ENCODE results near the gene TTC27. TPM values are rescaled to one million over a fixed set of nuclear protein-coding genes. Genes with fewer than 3 reads are reported as not detected.
A peak's percentile ranks its signal among the peaks of the same experiment; 100 is the strongest.

The TTC27 gene
- total and polyA plus RNA-seq, 10 of the 15 experiments (the other 5 are each of a cell fraction or from before 2014, with no cell fraction given): 20.4 to 34.9 (median 26.0) TPM

DNA sequence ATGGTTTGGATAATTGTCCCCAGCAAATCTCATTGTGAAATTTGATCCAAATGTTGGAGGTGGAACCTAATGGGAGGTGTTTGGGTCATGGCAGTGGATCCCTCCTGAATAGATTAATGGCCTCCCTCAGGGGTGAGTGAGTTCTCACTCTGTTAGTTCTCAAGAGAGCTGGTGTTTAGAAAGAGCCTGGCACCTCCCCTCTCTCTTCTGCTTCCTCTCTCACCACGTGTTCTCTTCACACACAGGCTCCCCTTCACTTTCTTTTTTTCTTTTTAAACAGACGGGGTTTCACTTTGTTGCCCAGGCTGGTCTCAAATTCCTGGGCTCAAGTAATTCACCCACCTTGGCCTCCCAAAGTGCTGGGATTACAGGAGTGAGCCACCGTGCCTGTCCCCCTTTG is 207.3 kb downstream of the TTC27 start:
- no peaks in the 10 kb centered on the region for H3K79me2 ChIP-seq (ENCODE audit: control insufficient read depth, insufficient read depth, low read length)
- 0 out of 2 replicates have a peak, but pooled peaks cover 7% of the 10 kb centered on the region for H3K4me1 ChIP-seq (ENCODE audit: control insufficient read depth, insufficient read depth, low read length)
- TF ChIP-seq NR2F1 (conservative IDR thresholded peaks at IDR 0.05) (no peak), CHD1 (IDR thresholded peaks at IDR 0.05; ENCODE audit: low read depth, low read length) (no peak), EZH2 (IDR thresholded peaks at IDR 0.05; ENCODE audit: borderline replicate concordance, control insufficient read depth, low read depth, low read length) (no peak), SMARCA5 (IDR thresholded peaks at IDR 0.05) (no peak), CHD2 (IDR thresholded peaks at IDR 0.05; ENCODE audit: borderline replicate concordance, low read depth, low read length) (no peak)
- TF ChIP-seq, protein P1, sequence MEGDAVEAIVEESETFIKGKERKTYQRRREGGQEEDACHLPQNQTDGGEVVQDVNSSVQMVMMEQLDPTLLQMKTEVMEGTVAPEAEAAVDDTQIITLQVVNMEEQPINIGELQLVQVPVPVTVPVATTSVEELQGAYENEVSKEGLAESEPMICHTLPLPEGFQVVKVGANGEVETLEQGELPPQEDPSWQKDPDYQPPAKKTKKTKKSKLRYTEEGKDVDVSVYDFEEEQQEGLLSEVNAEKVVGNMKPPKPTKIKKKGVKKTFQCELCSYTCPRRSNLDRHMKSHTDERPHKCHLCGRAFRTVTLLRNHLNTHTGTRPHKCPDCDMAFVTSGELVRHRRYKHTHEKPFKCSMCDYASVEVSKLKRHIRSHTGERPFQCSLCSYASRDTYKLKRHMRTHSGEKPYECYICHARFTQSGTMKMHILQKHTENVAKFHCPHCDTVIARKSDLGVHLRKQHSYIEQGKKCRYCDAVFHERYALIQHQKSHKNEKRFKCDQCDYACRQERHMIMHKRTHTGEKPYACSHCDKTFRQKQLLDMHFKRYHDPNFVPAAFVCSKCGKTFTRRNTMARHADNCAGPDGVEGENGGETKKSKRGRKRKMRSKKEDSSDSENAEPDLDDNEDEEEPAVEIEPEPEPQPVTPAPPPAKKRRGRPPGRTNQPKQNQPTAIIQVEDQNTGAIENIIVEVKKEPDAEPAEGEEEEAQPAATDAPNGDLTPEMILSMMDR (IDR thresholded peaks at IDR 0.05 in 2 of 3, conservative IDR thresholded peaks at IDR 0.05 in 1 of 3; ENCODE audit: control insufficient read depth in 2 of 3, extremely low read depth in 1 of 3, insufficient read depth in 1 of 3, low read depth in 3 of 3, low read length in 3 of 3): no peak
- DNase-seq (ENCODE audit: low read depth, low spot score): no peak
- FAIRE-seq: no peak
- intact Hi-C loops (cut with micrococcal nuclease; ENCODE audit: unreplicated experiment) (no loop called here), in situ Hi-C loops (cut with MboI) (no loop called here)
- H4K20me1 ChIP-seq (ENCODE audit: control insufficient read depth, insufficient read depth): no peaks in the 10 kb centered on the region
- H3K27ac ChIP-seq (ENCODE audit: control insufficient read depth, insufficient read depth): no peak overlapping the region
- H3K9me3 ChIP-seq (replicated peaks; ENCODE audit: control insufficient read depth, insufficient read depth, low read length): no peaks in the 10 kb centered on the region
- H2AFZ ChIP-seq (ENCODE audit: control insufficient read depth, low read depth, low read length): no peak overlapping the region
- ATAC-seq: peak; percentile 60; the same call in 2 of the 3 replicates
- ChIA-PET POLR2A (no interaction called here), SMC1A (ENCODE audit: uncharacterized antibody, unreplicated experiment) (no interaction called here), RAD21 (ENCODE audit: unreplicated experiment) (no interaction called here), CTCF (interaction anchor here (0.8 to 1.4 kb wide), 2 partner anchors 10 to 13 kb away, joined by 3 to 4 read pairs; no protein-coding TSS in a partner anchor)
- H3K36me3 ChIP-seq (ENCODE audit: control insufficient read depth in 2 of 2, insufficient read depth in 2 of 2, low read length in 1 of 2): no peaks in the 10 kb centered on the region
- no TSS peak for BruUV-seq (replicated peaks)
- no peaks in the 10 kb centered on the region for H3K27me3 ChIP-seq (replicated peaks in 1 of 2; ENCODE audit: control insufficient read depth in 2 of 2, insufficient read depth in 2 of 2, low read length in 1 of 2)
- H3K4me2 ChIP-seq (ENCODE audit: control insufficient read depth, insufficient read depth): no peak overlapping the region
- no peak overlapping the region for H3K4me3 ChIP-seq
- WGBS (ENCODE audit: insufficient coverage, insufficient replicate concordance, low lambda C conversion rate, missing lambda C conversion rate): 22% methylated on average over 3 of the region's 3 CpGs
- H3K9ac ChIP-seq (ENCODE audit: control insufficient read depth, insufficient read depth, low read length): no peak overlapping the region
